Measurements from ENCODE around the gene CNIH3.

DNA sequence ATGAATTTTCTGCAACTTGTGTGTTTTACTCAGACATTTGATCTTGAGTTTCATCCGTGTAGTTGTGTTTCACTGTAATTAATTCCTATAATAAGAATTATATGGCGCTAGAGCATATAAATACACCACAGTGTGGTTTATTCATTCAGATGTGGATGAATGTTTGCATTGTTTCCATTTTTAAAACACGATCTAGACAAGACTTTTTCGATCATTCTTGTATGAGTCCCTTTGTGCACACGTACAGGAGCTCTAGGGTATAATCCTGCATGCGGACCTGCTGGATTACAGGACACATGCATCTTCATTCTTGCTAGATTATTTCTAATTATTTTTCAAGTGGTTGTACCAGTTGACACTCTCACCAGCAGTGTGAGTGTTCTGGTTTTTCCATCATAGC lies 46.8 kb upstream of the CNIH3 start:
- TF ChIP-seq, protein P1, sequence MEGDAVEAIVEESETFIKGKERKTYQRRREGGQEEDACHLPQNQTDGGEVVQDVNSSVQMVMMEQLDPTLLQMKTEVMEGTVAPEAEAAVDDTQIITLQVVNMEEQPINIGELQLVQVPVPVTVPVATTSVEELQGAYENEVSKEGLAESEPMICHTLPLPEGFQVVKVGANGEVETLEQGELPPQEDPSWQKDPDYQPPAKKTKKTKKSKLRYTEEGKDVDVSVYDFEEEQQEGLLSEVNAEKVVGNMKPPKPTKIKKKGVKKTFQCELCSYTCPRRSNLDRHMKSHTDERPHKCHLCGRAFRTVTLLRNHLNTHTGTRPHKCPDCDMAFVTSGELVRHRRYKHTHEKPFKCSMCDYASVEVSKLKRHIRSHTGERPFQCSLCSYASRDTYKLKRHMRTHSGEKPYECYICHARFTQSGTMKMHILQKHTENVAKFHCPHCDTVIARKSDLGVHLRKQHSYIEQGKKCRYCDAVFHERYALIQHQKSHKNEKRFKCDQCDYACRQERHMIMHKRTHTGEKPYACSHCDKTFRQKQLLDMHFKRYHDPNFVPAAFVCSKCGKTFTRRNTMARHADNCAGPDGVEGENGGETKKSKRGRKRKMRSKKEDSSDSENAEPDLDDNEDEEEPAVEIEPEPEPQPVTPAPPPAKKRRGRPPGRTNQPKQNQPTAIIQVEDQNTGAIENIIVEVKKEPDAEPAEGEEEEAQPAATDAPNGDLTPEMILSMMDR (conservative IDR thresholded peaks at IDR 0.05 in 1 of 2, IDR thresholded peaks at IDR 0.05 in 1 of 2; ENCODE audit: low read depth in 1 of 2, low read length in 2 of 2): no peak
- no peak for TF ChIP-seq EZH2 (IDR thresholded peaks at IDR 0.05; ENCODE audit: low read length, missing control alignments)

Measured in fibroblast of lung (primary cell).